Gastrocnemius medialis (tissue), 4 donors: ENCODE results near the gene WASHC4.

ENCODE experiments used
- POLR2A ChIP-seq, 2 donors: fragments of 450-650 bp; IDR thresholded peaks; one replicate each; pipeline ENCODE4 v1.6.1; 2017; ENCODE audit warnings: antibody characterized with exemption in 2 of 2, mild to moderate bottlenecking in 2 of 2, moderate library complexity in 2 of 2
- TF ChIP-seq, protein P1 (sequence below), 5 experiments: fragments of 450-650 bp in 3 of 5; fragments of 200-600 bp in 2 of 5; sonication (generic) in 2 of 5; IDR thresholded peaks in 4 of 5; conservative IDR thresholded peaks in 1 of 5; 1 replicate in 4 of 5; 2 replicates in 1 of 5; pipeline ENCODE4 v1.5.1; 2016 to 2019; ENCODE audit warnings: antibody characterized with exemption in 5 of 5, mild to moderate bottlenecking in 3 of 5, moderate library complexity in 3 of 5

DNA sequence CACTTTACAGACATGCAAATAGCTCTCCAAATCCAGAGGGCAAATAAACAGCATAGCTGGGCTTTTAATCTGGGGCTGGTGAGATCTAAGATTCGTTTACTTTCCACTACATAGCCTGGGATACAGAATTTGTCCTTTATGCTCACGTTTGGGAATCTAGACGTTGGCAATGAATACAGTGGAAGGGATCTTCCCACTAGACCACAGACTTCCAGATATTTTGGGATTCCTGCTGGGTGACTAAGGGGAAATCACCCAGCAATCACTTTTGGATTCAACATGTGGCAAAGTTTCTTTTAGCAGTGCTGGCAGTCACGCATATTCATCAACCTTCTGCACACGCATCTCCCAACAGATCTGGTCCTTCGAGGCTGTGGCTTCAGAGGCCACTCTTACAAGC, 104.9 kb downstream of the WASHC4 start:
- TF ChIP-seq, protein P1, sequence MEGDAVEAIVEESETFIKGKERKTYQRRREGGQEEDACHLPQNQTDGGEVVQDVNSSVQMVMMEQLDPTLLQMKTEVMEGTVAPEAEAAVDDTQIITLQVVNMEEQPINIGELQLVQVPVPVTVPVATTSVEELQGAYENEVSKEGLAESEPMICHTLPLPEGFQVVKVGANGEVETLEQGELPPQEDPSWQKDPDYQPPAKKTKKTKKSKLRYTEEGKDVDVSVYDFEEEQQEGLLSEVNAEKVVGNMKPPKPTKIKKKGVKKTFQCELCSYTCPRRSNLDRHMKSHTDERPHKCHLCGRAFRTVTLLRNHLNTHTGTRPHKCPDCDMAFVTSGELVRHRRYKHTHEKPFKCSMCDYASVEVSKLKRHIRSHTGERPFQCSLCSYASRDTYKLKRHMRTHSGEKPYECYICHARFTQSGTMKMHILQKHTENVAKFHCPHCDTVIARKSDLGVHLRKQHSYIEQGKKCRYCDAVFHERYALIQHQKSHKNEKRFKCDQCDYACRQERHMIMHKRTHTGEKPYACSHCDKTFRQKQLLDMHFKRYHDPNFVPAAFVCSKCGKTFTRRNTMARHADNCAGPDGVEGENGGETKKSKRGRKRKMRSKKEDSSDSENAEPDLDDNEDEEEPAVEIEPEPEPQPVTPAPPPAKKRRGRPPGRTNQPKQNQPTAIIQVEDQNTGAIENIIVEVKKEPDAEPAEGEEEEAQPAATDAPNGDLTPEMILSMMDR (IDR thresholded peaks at IDR 0.05 in 4 of 5, conservative IDR thresholded peaks at IDR 0.05 in 1 of 5): no peak
- no peak for TF ChIP-seq POLR2A (IDR thresholded peaks at IDR 0.05)
